ENCODE measurements around the gene CFAP61.

Gene CFAP61

DNA sequence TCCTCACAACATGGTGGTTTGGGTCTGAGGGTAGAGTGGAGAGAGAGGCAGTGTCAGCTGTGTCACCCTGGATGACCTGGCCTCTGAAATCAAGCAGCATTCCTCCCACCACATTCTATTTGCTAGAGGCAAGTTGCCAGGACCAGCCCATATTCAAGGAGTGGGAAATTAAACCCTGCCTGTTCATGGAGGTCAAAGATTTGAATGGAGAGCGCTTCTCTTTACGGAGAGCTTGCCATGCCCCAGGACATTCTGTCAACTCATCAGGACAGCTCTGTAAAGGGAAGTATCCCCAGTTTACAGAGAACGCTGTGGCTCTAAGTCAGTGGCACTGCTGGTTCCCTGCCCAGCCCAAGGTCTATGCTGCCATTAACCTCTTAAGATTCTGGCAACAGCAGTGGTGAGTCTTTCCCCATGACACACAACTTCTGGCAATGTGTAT lies 225.6 kb downstream of the CFAP61 start:
- DNase-seq (ENCODE audit: low spot score) = no peak

DNA sequence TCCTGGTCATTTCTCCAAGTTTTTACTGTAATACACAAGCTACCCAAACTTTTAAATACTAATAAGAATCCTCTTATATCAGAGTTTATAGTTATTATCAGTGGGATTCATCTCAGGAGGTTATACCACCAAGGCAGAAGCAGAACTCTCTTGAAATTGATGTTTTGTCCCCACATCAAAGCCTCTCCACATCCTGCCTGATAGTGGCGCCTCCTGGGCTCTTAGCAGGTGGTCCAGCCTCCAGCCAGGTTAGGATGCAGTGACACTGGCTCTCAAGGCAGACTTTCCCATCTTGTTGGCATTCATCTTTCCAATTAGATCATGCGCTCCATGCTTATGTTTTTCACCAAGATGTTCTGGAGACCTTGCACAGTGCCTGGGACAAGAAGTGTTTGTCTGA lies 233.7 kb downstream of the CFAP61 start:
- no peak for DNase-seq (ENCODE audit: low spot score)

DNA sequence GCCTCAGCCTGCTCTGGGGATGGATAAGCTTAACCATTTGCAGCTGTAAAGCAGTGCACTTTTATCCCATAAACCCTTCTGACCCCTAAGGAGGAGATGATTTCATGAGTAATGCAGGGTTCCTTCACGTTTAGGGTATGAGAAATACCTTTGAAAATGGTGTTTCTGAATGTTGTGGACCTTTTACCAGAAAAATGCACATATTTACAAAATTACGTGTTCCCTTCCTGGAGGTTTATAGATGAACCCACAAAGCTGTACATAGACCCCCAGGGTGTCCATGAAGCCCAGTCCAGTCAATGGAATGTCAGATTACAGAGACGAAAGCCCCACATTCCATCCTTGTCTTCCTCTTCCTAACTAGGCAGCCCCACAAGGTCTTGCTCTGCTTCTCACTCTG lies 237.0 kb downstream of the CFAP61 start:
- no peak for DNase-seq (ENCODE audit: low spot score)

- no peak for DNase-seq (ENCODE audit: low spot score)
Measured at GRCh38 chr20:20292472-20292871, 240.1 kb downstream of the CFAP61 start.

DNA sequence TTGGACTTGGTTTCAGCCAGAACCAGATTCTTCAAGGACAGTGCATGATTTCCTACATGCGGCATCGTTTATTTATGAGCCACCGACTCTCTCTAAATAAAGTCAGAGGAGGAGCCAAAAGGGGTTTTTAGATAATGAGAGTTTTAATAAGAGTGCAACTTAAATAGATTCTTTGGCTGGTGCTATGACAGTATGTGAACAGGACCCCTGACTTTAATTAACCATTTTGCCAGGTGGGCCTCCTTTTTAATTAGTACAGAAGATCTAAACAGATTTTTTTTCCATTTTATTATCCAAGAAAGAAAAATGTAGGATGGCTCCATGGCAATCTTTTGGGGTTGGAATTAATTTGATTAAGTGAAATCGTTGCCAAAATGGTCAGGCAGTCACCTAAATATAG lies 240.8 kb downstream of the CFAP61 start:
- DNase-seq (ENCODE audit: low spot score) = no peak

GRCh38 chr20:20293691-20294385 lies 241.5 kb downstream of the CFAP61 start:
- DNase-seq (ENCODE audit: low spot score) = no peak

DNA sequence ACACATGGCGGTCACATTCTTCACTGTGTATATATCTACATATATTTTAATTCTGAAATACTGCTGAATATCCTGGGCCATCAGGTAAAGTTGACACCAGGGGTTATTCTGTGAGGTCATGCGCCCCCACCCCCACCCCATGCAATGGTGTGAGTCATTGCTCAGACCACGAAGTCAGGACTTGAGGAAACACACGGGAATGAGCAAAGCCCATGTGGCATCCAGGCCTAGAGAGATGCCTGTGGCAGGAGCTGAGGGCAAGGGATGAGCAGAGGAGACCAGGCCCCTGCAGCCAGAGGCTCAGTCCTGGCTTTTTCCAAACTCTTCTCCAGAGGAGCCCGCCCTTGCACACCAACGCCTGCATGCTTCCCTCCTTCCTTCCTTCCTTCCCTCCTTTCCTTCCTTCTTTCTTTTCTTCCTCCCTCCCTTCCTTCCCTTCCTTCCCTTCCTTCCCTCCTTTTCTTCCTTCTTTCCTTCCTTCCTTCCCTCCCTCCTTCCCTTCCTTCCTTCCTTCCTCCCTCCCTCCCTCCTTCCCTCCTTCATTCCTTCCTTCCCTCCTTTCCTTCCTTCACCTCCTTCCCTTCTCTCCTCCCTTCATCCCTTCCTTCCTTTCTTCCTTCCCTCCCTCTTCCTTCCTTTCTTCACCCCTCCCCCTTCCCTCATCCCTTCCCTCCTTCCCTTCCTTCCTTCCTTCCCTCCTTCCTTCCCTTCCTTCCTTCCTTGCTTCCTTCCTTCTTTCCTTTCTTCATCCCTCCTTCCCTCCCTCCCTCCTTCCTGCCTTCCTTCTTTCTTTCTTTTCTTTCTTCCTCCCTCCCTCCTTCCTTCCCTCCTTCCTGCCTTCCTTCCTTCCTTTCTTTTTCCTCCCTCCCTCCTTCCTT lies 243.5 kb downstream of the CFAP61 start:
- no peak for DNase-seq (ENCODE audit: low spot score)

DNA sequence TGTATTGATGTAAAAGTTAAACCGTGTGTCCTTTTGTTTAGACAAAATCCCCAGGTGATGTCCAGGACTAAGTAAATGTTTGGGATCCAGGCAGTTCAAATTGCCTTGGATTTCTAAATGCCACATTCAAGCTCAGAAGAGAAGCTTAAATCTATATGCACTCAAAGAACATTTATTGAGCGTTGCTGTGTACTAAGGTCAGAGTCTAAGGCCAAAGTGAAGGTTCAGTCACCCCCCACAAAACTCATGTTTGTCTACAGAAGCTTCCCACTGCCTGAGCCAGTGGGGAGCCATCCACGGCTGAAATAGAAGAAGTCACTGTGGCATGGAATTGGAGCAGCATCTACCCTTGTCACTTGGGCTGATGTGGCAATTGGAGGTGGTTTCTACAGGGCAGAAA lies 244.8 kb downstream of the CFAP61 start:
- DNase-seq (ENCODE audit: low spot score) = no peak

- no peak for DNase-seq (ENCODE audit: low spot score)
Measured at GRCh38 chr20:20297752-20298151, 245.4 kb downstream of the CFAP61 start.

GRCh38 chr20:20299904-20300303 lies 247.6 kb downstream of the CFAP61 start:
- no peak for DNase-seq (ENCODE audit: low spot score)

GRCh38 chr20:20303320-20303719 lies 251.0 kb downstream of the CFAP61 start:
- DNase-seq (ENCODE audit: low spot score) = no peak

DNA sequence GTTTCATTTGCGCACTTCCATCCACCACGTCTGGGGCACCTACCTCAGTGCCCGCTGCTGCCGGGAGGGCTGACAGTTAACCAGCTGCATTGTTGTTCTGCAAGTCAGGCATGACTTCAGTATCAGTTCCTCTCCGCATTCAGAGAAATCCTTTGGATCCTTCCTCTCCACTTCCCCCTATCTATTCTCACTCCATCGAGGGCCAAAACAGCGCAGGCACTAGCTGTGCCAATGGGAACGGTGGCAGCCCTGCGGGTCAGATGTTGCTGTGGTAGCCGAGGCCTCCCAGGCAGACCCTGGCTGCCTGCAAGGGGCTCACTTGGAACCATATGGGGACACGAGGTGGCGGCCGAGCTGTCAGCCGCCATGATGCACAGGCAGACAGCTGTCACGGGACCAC lies 251.4 kb downstream of the CFAP61 start:
- no peak for DNase-seq (ENCODE audit: low spot score)

DNA sequence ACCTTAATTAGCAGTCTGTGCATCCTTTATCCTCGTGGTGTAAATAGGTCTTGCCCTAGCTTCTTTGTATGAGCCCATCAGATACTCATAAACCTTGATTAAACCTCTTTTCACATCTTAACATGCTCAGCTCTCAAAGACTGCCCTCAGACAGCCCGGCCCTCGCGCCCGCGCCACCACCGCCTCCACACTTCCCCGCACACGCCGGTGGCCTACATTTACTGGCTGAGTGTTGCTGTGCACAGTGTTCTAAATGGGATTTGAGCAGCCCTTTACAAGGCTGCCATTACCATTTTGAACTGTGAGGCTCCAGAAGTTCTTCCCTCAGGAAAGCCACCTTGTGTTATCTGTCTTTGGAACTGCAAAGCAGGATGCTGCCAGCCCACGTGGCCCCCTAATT lies 252.6 kb downstream of the CFAP61 start:
- DNase-seq (ENCODE audit: low spot score) = no peak

DNA sequence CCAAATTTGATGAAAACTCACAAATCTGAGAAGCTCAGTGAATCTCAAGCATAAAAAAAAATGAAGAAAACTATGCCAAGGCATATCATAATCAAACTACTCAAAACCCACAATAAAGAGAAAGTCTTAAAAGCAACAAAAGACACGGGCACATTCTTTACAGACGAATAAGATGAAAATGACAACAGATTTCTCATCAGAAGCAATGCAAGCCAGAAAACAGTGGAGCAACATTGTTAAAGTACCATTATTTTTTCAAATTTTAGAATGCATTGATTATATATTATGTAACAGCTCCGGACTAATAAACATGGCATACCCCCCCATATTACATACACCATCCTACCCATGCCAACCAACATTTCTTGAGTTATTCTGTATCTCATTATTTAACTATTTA lies 260.2 kb downstream of the CFAP61 start:
- DNase-seq (ENCODE audit: low spot score) = no peak

DNA sequence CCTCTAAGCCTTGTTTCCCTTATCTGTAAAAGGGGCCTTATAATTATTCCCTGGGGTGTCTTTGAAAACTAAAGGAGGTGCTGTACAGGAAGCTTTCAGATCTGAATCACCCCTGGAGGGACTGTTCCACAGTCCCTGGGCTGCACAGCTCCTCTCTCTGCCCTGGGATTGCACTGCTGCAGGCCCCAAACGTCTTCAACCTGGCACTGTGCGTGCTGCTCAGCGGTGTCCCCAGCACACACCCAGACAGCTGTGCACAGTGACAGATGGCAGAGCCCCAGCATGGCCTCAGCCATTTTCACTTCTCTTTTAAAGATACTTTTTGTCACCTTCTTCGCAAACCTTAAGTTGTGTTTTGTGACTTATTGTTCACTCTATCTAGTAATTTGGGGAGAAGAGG lies 264.9 kb downstream of the CFAP61 start:
- DNase-seq (ENCODE audit: low spot score) = no peak

DNA sequence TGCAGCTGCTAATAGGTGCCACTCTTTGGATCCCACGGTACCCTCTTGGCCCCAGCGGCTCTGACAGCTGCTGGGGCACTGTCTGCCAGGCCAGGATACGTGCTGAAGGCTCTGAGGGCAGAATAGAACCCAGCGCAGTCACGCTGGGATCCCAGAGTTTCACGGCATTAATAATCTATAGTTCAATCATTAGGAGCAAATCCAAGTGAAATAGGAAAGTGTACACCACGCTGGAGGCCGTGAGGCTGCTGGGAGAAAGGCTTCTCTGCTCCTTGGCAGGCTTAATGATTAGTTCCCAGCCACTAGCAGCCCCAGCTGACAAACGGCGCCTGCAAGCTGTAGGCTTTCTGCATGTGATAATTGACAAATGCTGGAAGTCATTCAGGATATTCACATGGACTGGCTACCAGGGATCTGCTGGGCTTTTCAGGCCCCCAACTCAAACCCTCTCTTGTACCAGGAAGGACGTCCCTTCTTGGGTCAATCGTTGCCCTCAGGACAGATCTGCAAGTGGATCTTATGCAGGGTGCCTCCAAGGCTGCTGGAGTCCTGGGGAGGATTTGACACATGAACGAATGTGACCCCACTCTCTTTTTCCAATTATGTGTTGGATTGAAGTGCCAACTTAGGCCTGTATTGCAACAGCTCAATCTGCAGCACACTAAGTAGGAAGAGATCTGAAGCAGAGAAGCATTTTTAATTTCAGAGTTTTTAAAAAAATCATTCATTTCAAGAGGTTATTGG lies 265.5 kb downstream of the CFAP61 start:
- DNase-seq (ENCODE audit: low spot score) = no peak

- no peak for DNase-seq (ENCODE audit: low spot score)
Measured at GRCh38 chr20:20318365-20319161, 266.2 kb downstream of the CFAP61 start.

- DNase-seq (ENCODE audit: low spot score) = no peak
Measured at GRCh38 chr20:20321134-20321533, 268.8 kb downstream of the CFAP61 start.

- no peak for DNase-seq (ENCODE audit: low spot score)
Measured at GRCh38 chr20:20321917-20322316, 269.6 kb downstream of the CFAP61 start.

- DNase-seq (ENCODE audit: low spot score) = no peak
Measured at GRCh38 chr20:20322912-20323311, 270.6 kb downstream of the CFAP61 start.

DNA sequence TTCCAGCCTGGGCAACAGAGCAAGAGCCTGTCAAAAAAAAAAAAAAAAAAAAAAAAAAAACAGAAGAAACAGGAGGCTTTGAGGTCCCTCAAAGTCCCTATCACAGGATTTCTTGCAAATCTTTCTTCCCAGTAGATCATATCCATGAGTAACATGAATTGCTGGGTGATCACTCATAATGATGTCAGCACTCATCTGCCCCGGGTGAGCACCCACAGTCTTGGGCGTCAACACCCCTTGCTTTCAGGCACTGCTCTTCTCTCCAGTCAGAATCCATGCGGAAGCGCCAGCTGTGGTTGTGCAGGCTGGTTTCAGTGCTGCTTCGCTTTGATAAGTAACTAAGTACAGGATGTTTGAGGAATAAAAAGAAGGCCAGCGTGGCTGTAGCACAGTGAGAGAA lies 275.4 kb downstream of the CFAP61 start:
- DNase-seq (ENCODE audit: low spot score) = no peak

DNA sequence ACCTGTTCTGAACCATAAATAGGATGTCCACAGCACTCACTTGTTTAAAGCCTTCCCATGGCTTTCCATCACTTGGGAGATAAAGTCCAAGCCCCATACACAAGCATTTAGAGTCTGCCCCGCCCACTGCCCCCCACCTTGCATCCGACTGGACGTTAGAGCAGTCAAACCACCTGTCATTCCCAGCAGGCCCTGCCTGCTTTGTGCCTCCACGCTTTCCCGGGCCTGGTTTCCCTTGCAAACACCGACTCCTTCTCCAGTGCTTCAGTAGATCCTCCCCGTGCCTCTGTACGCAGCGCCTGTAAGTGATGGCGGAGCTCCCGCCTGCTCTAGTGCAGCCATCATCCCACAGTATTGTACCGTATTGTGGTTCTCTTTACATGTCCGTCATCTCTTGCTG lies 277.2 kb downstream of the CFAP61 start:
- DNase-seq (ENCODE audit: low spot score) = no peak

All from COLO829 (cell line).